BE2C (cell line): Measurements from ENCODE around the gene GAB4.

ENCODE experiments used
- DNase-seq: peaks from one replicate; pipeline ENCODE4 v3.0.0-alpha.2; 2020
- H3K27me3 ChIP-seq: fragments of 250-450 bp; sonication (Bioruptor Pico); 2 replicates; pipeline ENCODE4 v1.5.1; 2020; ENCODE audit warnings: mild to moderate bottlenecking
- H3K36me3 ChIP-seq: fragments of 250-450 bp; sonication (Bioruptor Pico); 2 replicates; pipeline ENCODE4 v1.5.1; 2020; ENCODE audit warnings: mild to moderate bottlenecking
- H3K4me1 ChIP-seq: fragments of 250-450 bp; sonication (Bioruptor Pico); 2 replicates; pipeline ENCODE4 v1.5.1; 2020
- H3K4me3 ChIP-seq: 2 replicates; pipeline ENCODE4 v1.5.1; 2011; ENCODE audit warnings: low read depth, low read length
- H3K9me3 ChIP-seq: fragments of 250-450 bp; sonication (Bioruptor Pico); 2 replicates; pipeline ENCODE4 v1.5.1; 2020
- TF ChIP-seq, protein P1 (sequence below): IDR thresholded peaks from 2 replicates; pipeline ENCODE4 v1.5.1; 2012; ENCODE audit warnings: mild to moderate bottlenecking, low read depth, low read length

GAB4 gene

DNA sequence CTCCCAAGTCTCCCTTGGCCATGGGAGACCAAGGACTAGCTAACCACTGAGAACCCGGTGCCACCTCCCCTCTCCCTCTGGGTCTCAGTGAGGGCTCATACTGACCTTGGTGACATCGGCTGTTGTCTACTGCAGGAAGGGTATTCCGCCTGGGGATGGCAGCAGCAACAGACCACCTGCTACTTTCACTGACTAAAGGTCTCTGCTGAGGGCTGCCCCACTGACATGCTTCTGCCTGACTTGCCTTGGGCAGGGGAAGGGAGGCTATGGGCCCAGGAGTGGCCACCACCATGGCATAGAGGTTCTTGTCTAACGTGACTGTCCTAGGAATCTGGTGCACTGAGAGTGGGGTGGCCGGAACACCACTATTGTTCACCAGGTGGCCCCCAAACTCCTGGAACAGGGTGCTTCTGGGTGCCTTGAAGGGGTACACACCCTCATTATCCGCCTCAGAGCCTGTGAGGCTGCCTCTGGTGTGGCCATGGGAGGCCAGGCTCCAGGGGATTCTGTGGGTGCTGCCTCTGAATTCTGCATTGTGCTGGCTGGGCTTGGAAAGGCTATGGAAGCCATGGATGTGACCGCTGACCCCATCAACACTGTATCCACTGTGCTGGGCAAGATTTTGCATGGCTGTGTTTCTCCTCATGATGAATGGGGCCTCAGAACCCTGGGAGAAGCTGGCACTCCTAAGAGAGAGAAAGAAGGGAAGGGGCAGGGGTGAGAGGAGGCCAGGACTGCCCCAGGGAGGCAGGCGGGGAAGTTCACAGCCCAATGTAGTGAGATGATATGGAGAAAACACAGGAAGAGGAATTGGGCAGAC lies 38.3 kb downstream of the GAB4 start:
- Histone ChIP-seq H3K4me3 (no peak overlapping the region), H3K36me3 (no peaks in the 10 kb centered on the region), H3K27me3 (no peaks in the 10 kb centered on the region), H3K4me1 (no peaks in the 10 kb centered on the region), H3K9me3 (no peaks in the 10 kb centered on the region)
- DNase-seq: no peak
- TF ChIP-seq, protein P1, sequence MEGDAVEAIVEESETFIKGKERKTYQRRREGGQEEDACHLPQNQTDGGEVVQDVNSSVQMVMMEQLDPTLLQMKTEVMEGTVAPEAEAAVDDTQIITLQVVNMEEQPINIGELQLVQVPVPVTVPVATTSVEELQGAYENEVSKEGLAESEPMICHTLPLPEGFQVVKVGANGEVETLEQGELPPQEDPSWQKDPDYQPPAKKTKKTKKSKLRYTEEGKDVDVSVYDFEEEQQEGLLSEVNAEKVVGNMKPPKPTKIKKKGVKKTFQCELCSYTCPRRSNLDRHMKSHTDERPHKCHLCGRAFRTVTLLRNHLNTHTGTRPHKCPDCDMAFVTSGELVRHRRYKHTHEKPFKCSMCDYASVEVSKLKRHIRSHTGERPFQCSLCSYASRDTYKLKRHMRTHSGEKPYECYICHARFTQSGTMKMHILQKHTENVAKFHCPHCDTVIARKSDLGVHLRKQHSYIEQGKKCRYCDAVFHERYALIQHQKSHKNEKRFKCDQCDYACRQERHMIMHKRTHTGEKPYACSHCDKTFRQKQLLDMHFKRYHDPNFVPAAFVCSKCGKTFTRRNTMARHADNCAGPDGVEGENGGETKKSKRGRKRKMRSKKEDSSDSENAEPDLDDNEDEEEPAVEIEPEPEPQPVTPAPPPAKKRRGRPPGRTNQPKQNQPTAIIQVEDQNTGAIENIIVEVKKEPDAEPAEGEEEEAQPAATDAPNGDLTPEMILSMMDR: no peak

DNA sequence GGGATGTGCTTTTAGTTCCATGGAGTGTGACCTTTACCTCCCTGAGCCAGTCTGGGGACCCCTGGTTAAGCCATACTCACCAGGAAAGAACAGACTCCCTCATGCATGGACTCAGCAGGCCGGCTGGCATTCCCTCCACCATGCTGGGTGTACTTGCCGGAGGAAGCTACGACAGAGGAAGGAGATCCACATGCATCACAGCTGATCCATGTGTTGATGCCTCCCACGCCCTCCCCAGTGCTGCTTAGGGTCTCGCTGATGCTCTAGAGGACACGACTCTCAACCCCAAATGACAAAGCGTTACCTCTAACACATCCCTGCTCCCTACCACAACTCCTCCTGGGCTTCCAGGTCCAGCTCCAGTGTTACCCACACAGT lies 39.8 kb downstream of the GAB4 start:
- Histone ChIP-seq H3K36me3 (no peaks in the 10 kb centered on the region), H3K4me1 (no peaks in the 10 kb centered on the region), H3K27me3 (no peaks in the 10 kb centered on the region), H3K4me3 (no peak overlapping the region), H3K9me3 (no peaks in the 10 kb centered on the region)
- TF ChIP-seq, protein P1: no peak
- DNase-seq: no peak

DNA sequence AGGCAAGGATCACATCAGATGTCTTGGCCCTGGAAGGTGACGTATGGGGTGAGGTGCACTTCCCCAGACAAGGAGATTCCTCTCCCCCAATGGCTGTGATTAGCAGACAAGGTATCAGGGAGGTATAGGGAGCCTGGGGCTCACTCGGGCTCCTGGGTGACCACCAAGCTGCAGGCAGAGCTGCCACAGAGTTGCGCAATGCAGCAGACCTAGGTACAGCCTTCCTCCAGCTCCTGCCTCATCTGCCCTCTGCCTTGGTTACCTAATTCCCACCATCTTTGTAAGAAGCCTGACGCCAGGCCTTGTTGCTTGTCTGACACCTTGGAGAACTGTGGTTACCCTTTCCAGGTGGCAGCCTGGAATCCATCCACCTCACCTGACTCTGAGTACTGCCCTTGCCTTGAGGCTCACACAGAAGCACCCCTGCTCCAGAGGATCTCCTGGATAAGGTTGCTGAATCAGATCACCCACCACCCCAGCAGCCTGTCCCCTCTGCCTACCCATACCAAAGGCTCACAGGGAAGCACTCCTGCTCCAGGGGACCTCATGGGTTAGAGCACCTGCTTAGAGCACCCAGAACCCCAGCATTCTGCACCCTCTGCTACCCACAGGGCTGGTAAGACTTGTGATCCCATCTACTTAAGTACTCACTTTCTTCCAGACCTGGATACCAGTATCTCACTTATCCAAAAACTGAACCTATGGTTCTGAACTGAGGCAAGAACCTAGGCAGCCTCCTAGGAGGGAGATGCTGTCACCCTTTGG lies 40.4 kb downstream of the GAB4 start:
- Histone ChIP-seq H3K9me3 (no peaks in the 10 kb centered on the region), H3K36me3 (no peaks in the 10 kb centered on the region), H3K4me1 (no peaks in the 10 kb centered on the region), H3K27me3 (no peaks in the 10 kb centered on the region), H3K4me3 (no peak overlapping the region)
- DNase-seq: no peak
- TF ChIP-seq, protein P1: no peak

DNA sequence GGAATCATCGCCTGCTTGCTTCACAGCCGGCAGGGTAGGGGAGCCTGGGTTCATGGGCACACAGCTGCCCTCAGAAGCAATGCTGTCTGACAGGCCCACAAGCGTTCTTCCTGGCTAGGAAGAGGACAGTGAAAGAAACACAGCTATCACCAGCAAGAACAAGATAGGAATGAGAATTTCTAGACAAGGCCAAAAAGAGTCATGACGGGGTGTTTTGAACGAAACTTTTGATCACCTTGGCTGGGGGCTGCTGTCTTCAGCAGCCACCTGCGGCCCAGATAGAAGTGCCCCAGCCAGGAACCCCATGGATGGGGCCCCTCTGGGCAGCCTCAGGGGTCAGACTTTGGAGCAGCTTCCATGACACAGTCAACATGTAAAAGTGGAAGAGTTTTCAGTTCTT lies 41.8 kb downstream of the GAB4 start:
- H3K4me3 ChIP-seq: no peak overlapping the region
- no peaks in the 10 kb centered on the region for H3K9me3 ChIP-seq
- no peaks in the 10 kb centered on the region for H3K27me3 ChIP-seq
- TF ChIP-seq, protein P1: no peak
- H3K36me3 ChIP-seq: no peaks in the 10 kb centered on the region
- no peaks in the 10 kb centered on the region for H3K4me1 ChIP-seq
- DNase-seq: no peak

DNA sequence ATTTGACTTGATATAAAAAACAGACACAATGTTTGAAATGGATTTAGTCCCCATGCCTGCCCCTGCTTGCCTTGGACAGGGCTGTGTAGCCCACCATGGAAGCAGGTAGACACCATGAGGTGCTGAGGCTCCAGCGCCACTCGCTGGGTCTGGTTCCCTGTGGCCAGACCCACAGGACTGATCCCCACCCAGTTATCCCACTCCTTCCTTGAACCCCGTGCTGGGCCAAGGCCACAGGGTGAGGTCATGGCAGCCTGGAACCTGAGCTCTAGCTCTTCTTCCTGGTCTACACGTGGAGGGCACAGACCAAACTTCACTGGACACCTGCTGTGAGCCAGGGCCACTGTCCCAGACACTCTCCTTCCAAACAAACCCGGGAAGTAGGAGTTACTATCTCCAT lies 42.5 kb downstream of the GAB4 start:
- DNase-seq: no peak
- Histone ChIP-seq H3K36me3 (no peaks in the 10 kb centered on the region), H3K4me1 (no peaks in the 10 kb centered on the region), H3K9me3 (no peaks in the 10 kb centered on the region), H3K27me3 (no peaks in the 10 kb centered on the region), H3K4me3 (no peak overlapping the region)
- TF ChIP-seq, protein P1: no peak

DNA sequence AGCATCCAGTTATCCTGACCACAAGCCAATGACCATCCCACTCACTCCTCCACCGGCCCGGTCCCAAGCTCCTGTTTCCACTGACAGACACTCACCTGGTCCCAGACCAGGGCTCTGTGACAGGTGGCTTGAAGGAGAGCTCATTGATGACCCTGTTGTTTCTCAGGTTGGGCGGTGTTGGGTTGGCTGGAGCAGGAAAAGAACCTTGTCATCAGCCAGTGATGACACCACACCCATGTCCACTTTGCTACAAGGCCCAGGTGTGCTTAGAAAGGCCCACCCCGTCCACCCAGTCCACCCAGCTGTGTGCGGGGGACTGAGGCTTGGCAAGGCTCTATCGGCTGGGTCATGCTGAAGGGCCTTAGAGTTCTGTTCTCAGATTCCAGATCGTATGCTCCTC lies 42.9 kb downstream of the GAB4 start:
- TF ChIP-seq, protein P1: no peak
- Histone ChIP-seq H3K4me1 (no peaks in the 10 kb centered on the region), H3K9me3 (no peaks in the 10 kb centered on the region)

More for the DNA sequence above, 42.9 kb downstream of the GAB4 start:
- H3K27me3 ChIP-seq: no peaks in the 10 kb centered on the region
- H3K4me3 ChIP-seq: no peak overlapping the region
- H3K36me3 ChIP-seq: no peaks in the 10 kb centered on the region
- DNase-seq: no peak
